ENCODE data around the gene SRSF12. TPM values are rescaled to one million over a fixed set of nuclear protein-coding genes. Genes with fewer than 3 reads are reported as not detected.
A peak's percentile ranks its signal among the peaks of the same experiment; 100 is the strongest.

The SRSF12 gene
- total and polyA plus RNA-seq, 2 experiments from 2014 or later: 5.6 to 5.7 TPM

DNA sequence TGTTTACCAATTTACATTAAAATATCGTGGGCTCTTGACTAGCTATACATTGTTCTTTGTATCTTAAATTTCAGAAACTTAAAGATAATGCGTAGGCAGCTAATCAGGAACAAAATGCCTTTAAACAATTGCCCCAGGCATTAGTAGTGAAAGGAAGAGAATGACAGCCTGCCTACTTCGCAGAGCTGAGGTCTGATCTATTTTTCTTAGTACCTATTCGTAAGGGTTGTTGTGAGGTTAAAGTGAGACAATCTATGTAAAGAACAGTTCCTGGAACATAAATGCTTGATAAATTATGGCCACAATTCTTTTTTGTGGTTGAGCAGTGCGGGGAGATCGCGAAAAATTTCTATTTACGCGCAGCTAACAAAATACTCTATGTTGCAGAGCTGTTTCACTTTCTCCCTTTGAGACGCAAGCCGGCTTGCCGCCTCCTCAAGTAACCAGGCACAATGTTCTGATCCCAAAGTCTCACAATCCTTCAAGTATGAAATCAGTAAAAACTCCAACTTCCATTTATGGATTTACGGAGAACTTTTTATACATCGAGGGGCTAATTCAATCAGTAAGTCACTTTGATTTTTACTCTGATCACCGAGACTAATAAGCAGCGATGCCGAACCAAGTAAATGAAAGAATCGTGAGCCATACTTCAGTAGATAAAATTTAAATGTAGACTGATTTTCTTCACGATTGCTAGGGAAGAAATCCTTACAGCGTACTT is 38.2 kb downstream of the SRSF12 start:
- H3K36me3 ChIP-seq (replicated peaks; ENCODE audit: insufficient read depth, low read depth): no peaks in the 10 kb centered on the region
- WGBS (ENCODE audit: low lambda C conversion rate, missing lambda C conversion rate): 1% methylated on average over 20 of the region's 20 CpGs
- H3K9me2 ChIP-seq (replicated peaks; ENCODE audit: insufficient read depth): no peaks in the 10 kb centered on the region
- peak overlapping the region; percentile 48 for H2AFZ ChIP-seq
- H3K79me2 ChIP-seq: peaks cover 36% of the 10 kb centered on the region
- H3K4me2 ChIP-seq: peak overlapping the region; percentile 78
- peak overlapping the region; percentile 97 for H3K27ac ChIP-seq
- peaks cover 15% of the 10 kb centered on the region for H3K4me1 ChIP-seq (ENCODE audit: insufficient read depth)
- no peaks in the 10 kb centered on the region for H3K9me3 ChIP-seq (ENCODE audit: low read depth)
- no peaks in the 10 kb centered on the region for H3K27me3 ChIP-seq
- DNase-seq (ENCODE audit: low spot score): peak; percentile 69
- H4K20me1 ChIP-seq (ENCODE audit: insufficient read depth, poor library complexity, severe bottlenecking): peaks cover 30% of the 10 kb centered on the region
- TF ChIP-seq CTCF (IDR thresholded peaks at IDR 0.05; ENCODE audit: poor library complexity): no peak
- no peak for TF ChIP-seq EZH2phosphoT487 (IDR thresholded peaks at IDR 0.05; ENCODE audit: low read depth, severe bottlenecking, unreplicated experiment)
- TF ChIP-seq EZH2 (IDR thresholded peaks at IDR 0.05; ENCODE audit: borderline replicate concordance): no peak
- H3K4me3 ChIP-seq: peak overlapping the region; percentile 35

- H3K4me3 ChIP-seq: no peak overlapping the region
- no peaks in the 10 kb centered on the region for H4K20me1 ChIP-seq (ENCODE audit: insufficient read depth, poor library complexity, severe bottlenecking)
- no peak for TF ChIP-seq EZH2 (IDR thresholded peaks at IDR 0.05; ENCODE audit: borderline replicate concordance)
- no peak for TF ChIP-seq CTCF (IDR thresholded peaks at IDR 0.05; ENCODE audit: poor library complexity)
- TF ChIP-seq EZH2phosphoT487 (IDR thresholded peaks at IDR 0.05; ENCODE audit: low read depth, severe bottlenecking, unreplicated experiment): no peak
- H3K27ac ChIP-seq: no peak overlapping the region
- no peaks in the 10 kb centered on the region for H3K27me3 ChIP-seq
- no peak overlapping the region for H2AFZ ChIP-seq
- no peaks in the 10 kb centered on the region for H3K79me2 ChIP-seq
- H3K4me1 ChIP-seq (ENCODE audit: insufficient read depth): peaks cover 27% of the 10 kb centered on the region
- no peaks in the 10 kb centered on the region for H3K36me3 ChIP-seq (replicated peaks; ENCODE audit: insufficient read depth, low read depth)
- H3K9me3 ChIP-seq (ENCODE audit: low read depth): no peaks in the 10 kb centered on the region
- H3K9me2 ChIP-seq (replicated peaks; ENCODE audit: insufficient read depth): no peaks in the 10 kb centered on the region
- no peak for DNase-seq (ENCODE audit: low spot score)
- 86% methylated on average over 2 of the region's 2 CpGs for WGBS (ENCODE audit: low lambda C conversion rate, missing lambda C conversion rate)
- H3K4me2 ChIP-seq: no peak overlapping the region
Observed at GRCh38 chr6:89073840-89074239, 44.0 kb downstream of the SRSF12 start.

DNA sequence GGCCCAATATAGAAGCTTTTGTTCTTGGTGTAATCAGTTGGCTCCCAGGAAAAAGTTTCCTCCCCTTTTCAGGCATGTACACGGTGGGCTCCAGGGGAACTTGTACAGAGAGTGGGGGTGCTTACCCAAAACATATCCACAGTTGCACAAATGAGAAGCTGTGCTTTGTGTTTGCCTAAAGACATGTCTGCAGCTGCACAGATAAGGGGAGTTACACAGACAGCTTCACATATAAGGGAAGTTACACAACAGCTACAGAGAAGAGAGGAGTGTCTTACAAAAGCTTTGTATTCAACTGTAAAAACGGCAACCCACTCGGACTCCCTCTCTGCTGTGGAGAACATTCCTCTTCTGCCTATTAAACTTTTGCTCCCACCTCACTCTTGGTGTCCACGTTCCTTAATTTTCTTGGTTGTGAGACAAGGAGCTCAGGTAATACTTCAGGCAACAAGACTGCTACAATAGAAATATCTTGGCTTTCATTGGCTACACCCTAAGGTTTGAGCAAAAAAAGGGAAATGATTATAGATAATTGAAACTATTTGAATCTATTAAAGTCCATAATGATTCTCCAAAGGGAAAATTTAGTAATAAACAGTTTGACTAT is 44.8 kb downstream of the SRSF12 start:
- DNase-seq (ENCODE audit: low spot score): peak; percentile 40
- no peaks in the 10 kb centered on the region for H3K79me2 ChIP-seq
- no peaks in the 10 kb centered on the region for H3K36me3 ChIP-seq (replicated peaks; ENCODE audit: insufficient read depth, low read depth)
- H2AFZ ChIP-seq: peak overlapping the region; percentile 34
- no peaks in the 10 kb centered on the region for H3K9me2 ChIP-seq (replicated peaks; ENCODE audit: insufficient read depth)
- H3K4me3 ChIP-seq: no peak overlapping the region
- WGBS (ENCODE audit: low lambda C conversion rate, missing lambda C conversion rate): 11% methylated on average over 4 of the region's 4 CpGs
- no peaks in the 10 kb centered on the region for H4K20me1 ChIP-seq (ENCODE audit: insufficient read depth, poor library complexity, severe bottlenecking)
- peak overlapping the region; percentile 63 for H3K4me2 ChIP-seq
- peak overlapping the region; percentile 69 for H3K27ac ChIP-seq
- no peaks in the 10 kb centered on the region for H3K27me3 ChIP-seq
- H3K4me1 ChIP-seq (ENCODE audit: insufficient read depth): peaks cover 27% of the 10 kb centered on the region
- TF ChIP-seq CTCF (IDR thresholded peaks at IDR 0.05; ENCODE audit: poor library complexity): no peak
- no peak for TF ChIP-seq EZH2 (IDR thresholded peaks at IDR 0.05; ENCODE audit: borderline replicate concordance)
- TF ChIP-seq EZH2phosphoT487 (IDR thresholded peaks at IDR 0.05; ENCODE audit: low read depth, severe bottlenecking, unreplicated experiment): no peak
- H3K9me3 ChIP-seq (ENCODE audit: low read depth): no peaks in the 10 kb centered on the region
